KBM-7 (cell line): Measurements from ENCODE around the gene DSG3.

Source experiments
- DNase-seq: peaks from one replicate; pipeline ENCODE4 v3.0.0-alpha.2; 2015
- in situ Hi-C: fragments of 300-500 bp; cut with MboI; formaldehyde crosslinking; loops from 2 replicates; pipeline ENCODE4 v1.14.3; 2020; ENCODE audit warnings: low sequenced_read_pairs, low pct_unique_long_range_greater_than_20kb, mixed read lengths

The DSG3 gene

GRCh38 chr18:31428211-31428610 lies 19.3 kb upstream of the DSG3 start:
- in situ Hi-C loops: no loop called here
- no peak for DNase-seq

- DNase-seq: no peak
- in situ Hi-C loops: no loop called here
Measured at GRCh38 chr18:31429623-31430022, 17.9 kb upstream of the DSG3 start.

- no peak for DNase-seq
- in situ Hi-C loops: no loop called here
Measured at GRCh38 chr18:31430072-31430471, 17.5 kb upstream of the DSG3 start.

- in situ Hi-C loops: no loop called here
- no peak for DNase-seq
Measured at GRCh38 chr18:31430554-31430953, 17.0 kb upstream of the DSG3 start.

- DNase-seq: no peak
- in situ Hi-C loops: no loop called here
Measured at GRCh38 chr18:31432316-31432715, 15.2 kb upstream of the DSG3 start.

- in situ Hi-C loops: no loop called here
- DNase-seq: no peak
Measured at GRCh38 chr18:31436825-31437224, 10.7 kb upstream of the DSG3 start.

GRCh38 chr18:31438402-31438801 lies 9.1 kb upstream of the DSG3 start:
- DNase-seq: no peak
- in situ Hi-C loops: no loop called here

GRCh38 chr18:31439807-31440325 lies 7.7 kb upstream of the DSG3 start:
- no peak for DNase-seq
- in situ Hi-C loops: no loop called here

- in situ Hi-C loops: no loop called here
- no peak for DNase-seq
Measured at GRCh38 chr18:31440787-31441186, 6.8 kb upstream of the DSG3 start.

- in situ Hi-C loops: no loop called here
- no peak for DNase-seq
Measured at GRCh38 chr18:31441493-31441892, 6.0 kb upstream of the DSG3 start.

- DNase-seq: no peak
- in situ Hi-C loops: no loop called here
Measured at GRCh38 chr18:31444142-31444541, 3.4 kb upstream of the DSG3 start.

- in situ Hi-C loops: no loop called here
- no peak for DNase-seq
Measured at GRCh38 chr18:31445908-31446307, 1.6 kb upstream of the DSG3 start.

- in situ Hi-C loops: no loop called here
- no peak for DNase-seq
Measured at GRCh38 chr18:31446854-31447253, 687 bp upstream of the DSG3 start.

GRCh38 chr18:31450409-31450808 lies 2.9 kb downstream of the DSG3 start:
- no peak for DNase-seq
- in situ Hi-C loops: no loop called here

GRCh38 chr18:31451625-31452024 lies 4.1 kb downstream of the DSG3 start:
- in situ Hi-C loops: no loop called here
- DNase-seq: no peak

GRCh38 chr18:31454066-31454708 lies 6.6 kb downstream of the DSG3 start:
- in situ Hi-C loops: no loop called here
- no peak for DNase-seq

GRCh38 chr18:31469629-31470028 lies 22.1 kb downstream of the DSG3 start:
- in situ Hi-C loops: no loop called here
- DNase-seq: no peak

- in situ Hi-C loops: no loop called here
- DNase-seq: no peak
Measured at GRCh38 chr18:31478688-31479087, 31.1 kb downstream of the DSG3 start.

- in situ Hi-C loops: no loop called here
- DNase-seq: no peak
Measured at GRCh38 chr18:31482051-31482450, 34.5 kb downstream of the DSG3 start.

GRCh38 chr18:31483396-31483795 lies 35.9 kb downstream of the DSG3 start:
- no peak for DNase-seq
- in situ Hi-C loops: no loop called here

GRCh38 chr18:31484461-31484860 lies 36.9 kb downstream of the DSG3 start:
- in situ Hi-C loops: no loop called here
- no peak for DNase-seq
